Measurements from ENCODE around the gene COLEC12. TPM values are rescaled to one million over a fixed set of nuclear protein-coding genes. Genes with fewer than 3 reads are reported as not detected.

The COLEC12 gene
- total RNA-seq, 1 donor from 2014 or later, result 157 TPM

DNA sequence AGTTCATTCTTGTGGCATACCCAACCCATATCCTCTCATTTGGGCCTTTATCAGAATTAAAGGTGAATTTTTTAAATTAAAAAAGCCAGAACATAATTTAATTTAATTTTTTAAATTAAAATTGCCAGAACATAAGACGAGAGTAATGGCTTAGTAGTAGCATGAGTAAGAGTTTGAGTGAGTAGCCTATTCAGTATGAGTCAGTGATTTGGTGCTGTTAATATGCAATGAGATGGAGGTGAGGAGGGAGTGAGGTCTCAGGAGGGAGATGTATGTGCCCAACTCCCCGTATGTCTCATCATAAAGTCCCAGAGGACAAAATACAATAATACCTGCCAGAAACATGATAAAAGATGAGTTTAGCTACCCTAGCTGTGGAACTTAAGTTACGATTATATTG, 117.4 kb downstream of the COLEC12 start:
- TF ChIP-seq, protein P1, sequence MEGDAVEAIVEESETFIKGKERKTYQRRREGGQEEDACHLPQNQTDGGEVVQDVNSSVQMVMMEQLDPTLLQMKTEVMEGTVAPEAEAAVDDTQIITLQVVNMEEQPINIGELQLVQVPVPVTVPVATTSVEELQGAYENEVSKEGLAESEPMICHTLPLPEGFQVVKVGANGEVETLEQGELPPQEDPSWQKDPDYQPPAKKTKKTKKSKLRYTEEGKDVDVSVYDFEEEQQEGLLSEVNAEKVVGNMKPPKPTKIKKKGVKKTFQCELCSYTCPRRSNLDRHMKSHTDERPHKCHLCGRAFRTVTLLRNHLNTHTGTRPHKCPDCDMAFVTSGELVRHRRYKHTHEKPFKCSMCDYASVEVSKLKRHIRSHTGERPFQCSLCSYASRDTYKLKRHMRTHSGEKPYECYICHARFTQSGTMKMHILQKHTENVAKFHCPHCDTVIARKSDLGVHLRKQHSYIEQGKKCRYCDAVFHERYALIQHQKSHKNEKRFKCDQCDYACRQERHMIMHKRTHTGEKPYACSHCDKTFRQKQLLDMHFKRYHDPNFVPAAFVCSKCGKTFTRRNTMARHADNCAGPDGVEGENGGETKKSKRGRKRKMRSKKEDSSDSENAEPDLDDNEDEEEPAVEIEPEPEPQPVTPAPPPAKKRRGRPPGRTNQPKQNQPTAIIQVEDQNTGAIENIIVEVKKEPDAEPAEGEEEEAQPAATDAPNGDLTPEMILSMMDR (IDR thresholded peaks at IDR 0.05; ENCODE audit: unreplicated experiment), result no peak
- H3K27me3 Mint-ChIP-seq (ENCODE audit: unreplicated experiment), result peaks cover 2% of the 10 kb centered on the region
- DNase-seq (ENCODE audit: low spot score), result no peak
- H3K4me1 Mint-ChIP-seq (ENCODE audit: unreplicated experiment), result peaks cover under 1% of the 10 kb centered on the region
- H3K36me3 Mint-ChIP-seq (ENCODE audit: low read depth, unreplicated experiment), result peaks cover 16% of the 10 kb centered on the region
- H3K4me3 Mint-ChIP-seq (ENCODE audit: unreplicated experiment), result peak overlapping the region; percentile 37
- no peaks in the 10 kb centered on the region for H3K9me3 Mint-ChIP-seq (ENCODE audit: unreplicated experiment)
- H3K27ac Mint-ChIP-seq (ENCODE audit: unreplicated experiment), result no peak overlapping the region

DNA sequence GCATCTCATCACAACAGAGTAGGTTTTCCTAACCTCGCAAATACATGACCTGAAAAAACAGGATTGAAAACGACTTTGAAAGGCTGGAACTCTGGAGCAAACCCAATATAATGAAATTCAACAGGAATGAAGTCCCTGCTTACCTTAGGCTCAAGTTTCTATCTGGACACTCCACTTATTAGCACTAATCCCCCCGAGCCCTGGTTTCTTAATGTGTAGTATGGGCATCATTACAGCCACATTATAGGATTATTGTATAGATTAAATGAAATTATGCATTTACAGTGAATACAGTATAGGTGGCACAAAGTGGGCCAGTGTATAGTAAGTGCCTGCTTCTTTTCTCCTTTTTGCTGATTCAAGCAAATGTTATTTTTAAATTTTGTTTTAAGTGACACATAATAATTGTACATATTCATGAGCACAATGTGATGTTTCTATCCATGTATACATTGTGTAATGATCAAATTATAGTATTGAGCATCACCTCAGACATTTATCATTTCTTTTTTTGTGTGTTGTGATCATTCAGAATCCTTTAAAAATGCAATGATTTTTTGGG, 118.0 kb downstream of the COLEC12 start:
- TF ChIP-seq, protein P1 (IDR thresholded peaks at IDR 0.05; ENCODE audit: unreplicated experiment), result no peak
- Mint-ChIP-seq H3K4me3 (ENCODE audit: unreplicated experiment) (no peak overlapping the region), H3K27me3 (ENCODE audit: unreplicated experiment) (peaks cover 2% of the 10 kb centered on the region)

DNA sequence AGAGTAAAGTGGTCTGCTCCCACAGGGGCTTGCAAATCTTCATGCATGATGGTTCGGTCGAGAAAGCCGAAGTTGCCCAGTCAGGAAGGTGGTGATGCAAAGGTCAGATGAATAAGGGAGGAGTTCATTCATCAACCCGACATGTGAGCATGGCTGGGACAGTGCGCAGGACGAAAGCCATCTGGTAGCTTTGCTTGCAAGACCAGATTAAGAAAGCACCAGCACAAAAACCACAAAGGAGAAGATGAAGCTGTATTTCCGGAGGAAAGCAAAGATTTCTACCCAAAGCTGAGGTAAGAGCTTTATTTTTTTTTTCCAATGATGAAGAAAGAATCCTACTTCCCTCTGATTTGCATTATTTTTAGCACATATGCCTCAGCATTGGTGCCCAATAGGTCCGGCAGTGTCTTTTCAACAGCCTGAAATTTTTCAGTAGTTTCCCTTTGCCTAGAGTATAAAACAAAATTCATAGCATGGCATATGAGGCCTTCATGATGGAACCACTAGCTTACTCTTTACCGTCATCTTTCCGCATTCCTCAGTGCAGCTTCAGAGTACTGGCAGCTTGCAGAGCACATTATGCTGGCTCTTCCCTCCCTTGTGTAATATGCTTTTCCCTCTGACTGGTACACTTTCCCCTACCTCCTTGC, 120.7 kb downstream of the COLEC12 start:
- H3K27me3 Mint-ChIP-seq (ENCODE audit: unreplicated experiment), result no peaks in the 10 kb centered on the region
- H3K9me3 Mint-ChIP-seq (ENCODE audit: unreplicated experiment), result no peaks in the 10 kb centered on the region
- H3K4me1 Mint-ChIP-seq (ENCODE audit: unreplicated experiment), result peaks cover 9% of the 10 kb centered on the region
- TF ChIP-seq, protein P1 (IDR thresholded peaks at IDR 0.05; ENCODE audit: unreplicated experiment), result no peak
- peaks cover 16% of the 10 kb centered on the region for H3K36me3 Mint-ChIP-seq (ENCODE audit: low read depth, unreplicated experiment)
- no peak for DNase-seq (ENCODE audit: low spot score)
- no peak overlapping the region for H3K4me3 Mint-ChIP-seq (ENCODE audit: unreplicated experiment)
- H3K27ac Mint-ChIP-seq (ENCODE audit: unreplicated experiment), result no peak overlapping the region

More for the DNA sequence above, 118.0 kb downstream of the COLEC12 start:
- no peaks in the 10 kb centered on the region for H3K9me3 Mint-ChIP-seq (ENCODE audit: unreplicated experiment)
- no peak overlapping the region for H3K27ac Mint-ChIP-seq (ENCODE audit: unreplicated experiment)
- peaks cover 4% of the 10 kb centered on the region for H3K4me1 Mint-ChIP-seq (ENCODE audit: unreplicated experiment)
- H3K36me3 Mint-ChIP-seq (ENCODE audit: low read depth, unreplicated experiment), result peaks cover 16% of the 10 kb centered on the region
- DNase-seq (ENCODE audit: low spot score), result no peak

DNA sequence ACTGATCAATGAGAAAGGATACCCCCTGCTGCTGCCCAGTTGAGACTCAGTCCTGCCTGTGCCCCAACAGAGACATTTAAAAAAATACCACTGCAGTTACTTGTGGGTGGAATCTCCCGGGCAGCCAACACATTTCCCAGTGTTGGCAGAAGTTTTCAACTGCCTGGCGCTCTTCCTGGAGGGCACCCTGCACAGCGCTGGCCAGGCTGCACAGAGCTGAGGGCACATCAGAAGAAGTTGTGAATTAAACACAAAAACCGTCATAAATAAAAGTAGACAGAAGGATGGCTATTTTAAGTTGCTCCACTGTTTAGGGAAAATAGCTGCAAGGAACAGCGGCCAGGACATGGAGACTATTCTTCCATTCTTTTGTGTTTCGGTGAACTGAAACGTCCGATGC, 122.4 kb downstream of the COLEC12 start:
- no peak for DNase-seq (ENCODE audit: low spot score)
- Mint-ChIP-seq H3K27ac (ENCODE audit: unreplicated experiment) (no peak overlapping the region), H3K36me3 (ENCODE audit: low read depth, unreplicated experiment) (peaks cover 3% of the 10 kb centered on the region), H3K27me3 (ENCODE audit: unreplicated experiment) (no peaks in the 10 kb centered on the region), H3K4me3 (ENCODE audit: unreplicated experiment) (no peak overlapping the region), H3K9me3 (ENCODE audit: unreplicated experiment) (no peaks in the 10 kb centered on the region), H3K4me1 (ENCODE audit: unreplicated experiment) (peaks cover 11% of the 10 kb centered on the region)
- TF ChIP-seq, protein P1 (IDR thresholded peaks at IDR 0.05; ENCODE audit: unreplicated experiment), result no peak

DNA sequence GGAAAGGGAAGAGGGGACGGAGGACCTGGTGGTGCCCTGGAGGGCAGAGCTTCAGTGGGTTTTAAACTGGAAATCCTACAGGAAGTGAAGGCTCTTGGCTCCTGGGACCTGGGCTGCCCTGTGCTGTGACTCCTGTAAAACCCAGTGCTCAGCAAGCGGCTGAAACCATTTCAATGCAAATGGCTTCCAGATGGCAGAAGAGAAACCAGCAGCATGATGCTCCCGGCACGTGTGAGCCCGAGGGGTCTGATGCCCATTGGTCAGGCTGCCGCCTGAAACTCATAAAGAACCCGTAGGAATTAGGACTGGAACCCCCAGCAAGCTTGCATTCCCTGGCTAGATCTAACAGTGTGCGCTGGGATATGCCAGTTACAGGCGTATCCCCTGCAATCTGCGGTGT, 123.4 kb downstream of the COLEC12 start:
- no peak for DNase-seq (ENCODE audit: low spot score)
- no peak overlapping the region for H3K4me3 Mint-ChIP-seq (ENCODE audit: unreplicated experiment)
- no peaks in the 10 kb centered on the region for H3K27me3 Mint-ChIP-seq (ENCODE audit: unreplicated experiment)
- no peak overlapping the region for H3K27ac Mint-ChIP-seq (ENCODE audit: unreplicated experiment)
- H3K36me3 Mint-ChIP-seq (ENCODE audit: low read depth, unreplicated experiment), result peaks cover 3% of the 10 kb centered on the region
- peaks cover 12% of the 10 kb centered on the region for H3K4me1 Mint-ChIP-seq (ENCODE audit: unreplicated experiment)
- H3K9me3 Mint-ChIP-seq (ENCODE audit: unreplicated experiment), result no peaks in the 10 kb centered on the region
- TF ChIP-seq, protein P1 (IDR thresholded peaks at IDR 0.05; ENCODE audit: unreplicated experiment), result no peak

All from endothelial cell (in vitro differentiated cells).